ENCODE measurements around the gene BOD1L1.

BOD1L1 gene

GRCh38 chr4:13523591-13524503 lies 103.7 kb downstream of the BOD1L1 start:
- DNase-seq = no peak

GRCh38 chr4:13523105-13523477 lies 104.4 kb downstream of the BOD1L1 start:
- DNase-seq = no peak

- no peak for DNase-seq
Observed at GRCh38 chr4:13522282-13523104, 105.0 kb downstream of the BOD1L1 start.

- DNase-seq = no peak
Observed at GRCh38 chr4:13521047-13521446, 106.5 kb downstream of the BOD1L1 start.

Measured in T-helper 1 cell (primary cell).